ENCODE results near the gene FRS3.

DNA sequence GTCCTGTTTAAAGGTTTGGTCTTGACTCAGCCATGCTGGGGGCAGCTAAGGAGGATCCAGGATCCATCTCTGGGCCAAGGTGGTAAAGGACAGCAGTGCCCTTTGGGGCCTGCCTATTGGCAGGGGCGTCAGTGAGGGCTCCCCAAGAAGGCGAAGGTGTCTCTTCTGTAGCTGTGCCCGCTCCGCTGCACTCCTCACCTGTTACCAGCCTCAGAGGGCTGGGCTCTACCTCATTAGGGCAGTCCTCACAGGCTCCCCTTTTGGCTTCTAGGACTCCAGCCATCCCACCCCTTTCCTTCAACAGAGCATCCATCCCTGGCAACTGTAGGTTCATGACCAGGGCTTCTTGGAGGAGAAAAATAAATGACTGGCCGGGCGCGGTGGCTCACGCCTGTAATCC, 10.3 kb downstream of the FRS3 start:
- TF ChIP-seq, protein P1, sequence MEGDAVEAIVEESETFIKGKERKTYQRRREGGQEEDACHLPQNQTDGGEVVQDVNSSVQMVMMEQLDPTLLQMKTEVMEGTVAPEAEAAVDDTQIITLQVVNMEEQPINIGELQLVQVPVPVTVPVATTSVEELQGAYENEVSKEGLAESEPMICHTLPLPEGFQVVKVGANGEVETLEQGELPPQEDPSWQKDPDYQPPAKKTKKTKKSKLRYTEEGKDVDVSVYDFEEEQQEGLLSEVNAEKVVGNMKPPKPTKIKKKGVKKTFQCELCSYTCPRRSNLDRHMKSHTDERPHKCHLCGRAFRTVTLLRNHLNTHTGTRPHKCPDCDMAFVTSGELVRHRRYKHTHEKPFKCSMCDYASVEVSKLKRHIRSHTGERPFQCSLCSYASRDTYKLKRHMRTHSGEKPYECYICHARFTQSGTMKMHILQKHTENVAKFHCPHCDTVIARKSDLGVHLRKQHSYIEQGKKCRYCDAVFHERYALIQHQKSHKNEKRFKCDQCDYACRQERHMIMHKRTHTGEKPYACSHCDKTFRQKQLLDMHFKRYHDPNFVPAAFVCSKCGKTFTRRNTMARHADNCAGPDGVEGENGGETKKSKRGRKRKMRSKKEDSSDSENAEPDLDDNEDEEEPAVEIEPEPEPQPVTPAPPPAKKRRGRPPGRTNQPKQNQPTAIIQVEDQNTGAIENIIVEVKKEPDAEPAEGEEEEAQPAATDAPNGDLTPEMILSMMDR (IDR thresholded peaks at IDR 0.05): no peak
- no peak for TF ChIP-seq POLR2AphosphoS5 (IDR thresholded peaks at IDR 0.05; ENCODE audit: low read depth, low read length)
